GM19043 (cell line): Measurements from ENCODE around the gene ERN1.
"Not testable (repeated sequence)": the region's sequence is repeated elsewhere in the genome, so short reads cannot be mapped to it uniquely, and the experiment has no call there.

Source experiments
- ATAC-seq: cut with Tn5 transposase; IDR thresholded peaks from one replicate; pipeline ENCODE4 v1.9.1; 2021; ENCODE audit warnings: low read depth; ENCODE audit not compliant: unreplicated experiment

ERN1 gene

GRCh38 chr17:64009571-64010402 lies 120.2 kb downstream of the ERN1 start:
- no peak for ATAC-seq

GRCh38 chr17:64008830-64009229 lies 121.1 kb downstream of the ERN1 start:
- ATAC-seq, result no peak

- no peak for ATAC-seq
Measured at GRCh38 chr17:64008346-64008745, 121.6 kb downstream of the ERN1 start.

- ATAC-seq, result no peak
Measured at GRCh38 chr17:64007838-64008282, 122.1 kb downstream of the ERN1 start.

GRCh38 chr17:64007089-64007837 lies 122.7 kb downstream of the ERN1 start:
- ATAC-seq, result not testable (repeated sequence)

- no peak for ATAC-seq
Measured at GRCh38 chr17:64006361-64007088, 123.4 kb downstream of the ERN1 start.

- no peak for ATAC-seq
Measured at GRCh38 chr17:64005734-64006167, 124.2 kb downstream of the ERN1 start.

- no peak for ATAC-seq
Measured at GRCh38 chr17:64004903-64005733, 124.8 kb downstream of the ERN1 start.

- no peak for ATAC-seq
Measured at GRCh38 chr17:64004218-64004770, 125.7 kb downstream of the ERN1 start.

GRCh38 chr17:64003526-64004121 lies 126.3 kb downstream of the ERN1 start:
- ATAC-seq, result no peak

- no peak for ATAC-seq
Measured at GRCh38 chr17:64002658-64003525, 127.1 kb downstream of the ERN1 start.

- ATAC-seq, result no peak
Measured at GRCh38 chr17:64001763-64002529, 128.0 kb downstream of the ERN1 start.

GRCh38 chr17:64001091-64001579 lies 128.8 kb downstream of the ERN1 start:
- no peak for ATAC-seq

GRCh38 chr17:63999680-64000531 lies 130.0 kb downstream of the ERN1 start:
- ATAC-seq, result no peak

GRCh38 chr17:63998721-63999679 lies 130.9 kb downstream of the ERN1 start:
- ATAC-seq, result no peak
